ENCODE data around the gene ABCA2.

ABCA2 gene

DNA sequence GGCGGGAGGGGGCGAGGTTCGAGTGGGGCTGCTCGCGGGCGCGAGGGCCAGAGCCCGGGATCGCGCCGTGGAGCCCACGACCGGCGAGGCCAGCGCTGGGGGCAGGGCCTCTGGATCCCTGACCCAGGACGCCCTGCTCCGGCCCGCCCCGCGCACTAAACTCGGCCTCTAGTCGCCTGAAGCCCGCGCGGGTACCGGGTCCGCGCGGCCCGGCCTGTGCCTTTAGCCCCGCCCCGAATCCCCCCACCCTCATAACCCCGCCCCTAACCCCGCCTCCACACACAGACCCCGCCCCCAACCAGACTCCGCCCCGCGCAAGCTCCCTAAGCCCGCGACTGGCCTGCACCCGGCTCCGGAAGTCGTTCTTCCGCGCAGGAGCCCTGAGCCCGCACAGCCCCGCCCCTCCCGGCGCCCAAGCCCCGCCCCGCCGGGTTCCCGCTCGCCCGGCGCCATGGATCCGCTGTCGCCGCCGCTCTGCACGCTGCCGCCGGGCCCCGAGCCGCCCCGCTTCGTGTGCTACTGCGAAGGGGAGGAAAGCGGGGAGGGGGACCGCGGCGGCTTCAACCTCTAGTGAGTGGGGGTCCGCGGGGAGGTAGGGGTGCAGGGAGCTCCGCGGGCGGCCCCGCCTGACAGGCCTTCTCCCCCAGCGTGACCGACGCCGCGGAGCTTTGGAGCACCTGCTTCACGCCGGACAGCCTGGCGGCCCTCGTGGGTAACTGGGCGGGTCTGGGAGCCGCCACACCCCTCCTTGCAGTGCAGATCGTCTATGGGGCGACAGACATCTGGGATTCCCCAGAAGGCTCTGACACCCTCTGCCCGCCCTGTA, 35.8 kb downstream of the ABCA2 start, which contains the start of gene PAXX:
Gene PAXX (plus strand): TSS at position 430 of the 826 bp plus-strand sequence. CDS start 22 bp downstream, at position 452.
- H4K8ac ChIP-seq (ENCODE audit: low read depth, low read length) = no peak within 1 kb of the TSS
- H3K79me1 ChIP-seq (ENCODE audit: low read depth, low read length) = peaks cover 9% of the 10 kb centered on the region
- peak within 1 kb of the TSS; percentile 85 for H4K91ac ChIP-seq (ENCODE audit: low read depth, low read length, poor library complexity)
- peak within 1 kb of the TSS; percentile 96 for H3K9ac ChIP-seq (ENCODE audit: low read depth, low read length, poor library complexity)
- H3K23ac ChIP-seq (ENCODE audit: low read depth, low read length, poor library complexity) = peak within 1 kb of the TSS; percentile 75
- H2BK15ac ChIP-seq (ENCODE audit: low read length) = peak within 1 kb of the TSS; percentile 81
- H2AK5ac ChIP-seq (ENCODE audit: low read depth, low read length) = peak within 1 kb of the TSS; percentile 88
- H2AFZ ChIP-seq (ENCODE audit: low read length) = peak within 1 kb of the TSS; percentile 96
- peak within 1 kb of the TSS; percentile 22 for H2BK12ac ChIP-seq (ENCODE audit: low read length)
- H3K27me3 ChIP-seq (ENCODE audit: control insufficient read depth in 3 of 3, insufficient read depth in 3 of 3, low read depth in 1 of 3, low read length in 3 of 3) = peaks cover 0 to 5% (median 2%) of the 10 kb centered on the region in 3 experiments
- peak within 1 kb of the TSS; percentile 85 for H3K4me2 ChIP-seq (ENCODE audit: insufficient read depth, low read length, poor library complexity, severe bottlenecking)
- no peak within 1 kb of the TSS for H3K27ac ChIP-seq (replicated peaks; ENCODE audit: low read length)
- H3K9me3 ChIP-seq (replicated peaks in 1 of 2; ENCODE audit: control insufficient read depth in 2 of 2, insufficient read depth in 1 of 2, low read depth in 1 of 2, low read length in 2 of 2) = peaks cover 8 to 13% of the 10 kb centered on the region in 2 donors
- peak within 1 kb of the TSS; percentile 85 to 97 for H3K4me3 ChIP-seq (ENCODE audit: low read length in 2 of 2)
- H2BK120ac ChIP-seq (ENCODE audit: low read depth, low read length) = no peak within 1 kb of the TSS
- H3K4me1 ChIP-seq (ENCODE audit: control insufficient read depth in 2 of 2, insufficient read depth in 1 of 2, low read depth in 1 of 2, low read length in 2 of 2) = peaks cover 4 to 18% of the 10 kb centered on the region in 2 donors
- H3K18ac ChIP-seq (ENCODE audit: low read length) = peak within 1 kb of the TSS; percentile 94
- WGBS, 2 donors (ENCODE audit: extremely low coverage in 2 of 2, insufficient read length in 2 of 2, insufficient replicate concordance in 1 of 2) = no CpG with 5 or more reads among the region's 92 CpGs
- DNase-seq (ENCODE audit: low spot score) = peak; percentile 86
- H2BK5ac ChIP-seq (ENCODE audit: low read length) = peak within 1 kb of the TSS; percentile 1
- H3K4ac ChIP-seq (ENCODE audit: low read length) = no peak within 1 kb of the TSS
- H3K14ac ChIP-seq (ENCODE audit: low read length) = peak within 1 kb of the TSS; percentile 75
- peaks cover 6 to 15% of the 10 kb centered on the region in 2 donors for H3K36me3 ChIP-seq (replicated peaks in 1 of 2; ENCODE audit: control insufficient read depth in 2 of 2, insufficient read depth in 2 of 2, low read length in 2 of 2)

- peaks cover 6 to 15% of the 10 kb centered on the region in 2 donors for H3K36me3 ChIP-seq (replicated peaks in 1 of 2; ENCODE audit: control insufficient read depth in 2 of 2, insufficient read depth in 2 of 2, low read length in 2 of 2)
- no peak overlapping the region for H2BK5ac ChIP-seq (ENCODE audit: low read length)
- no peak overlapping the region for H3K18ac ChIP-seq (ENCODE audit: low read length)
- peaks cover 8% of the 10 kb centered on the region for H3K79me1 ChIP-seq (ENCODE audit: low read depth, low read length)
- H2BK12ac ChIP-seq (ENCODE audit: low read length) = no peak overlapping the region
- H3K23ac ChIP-seq (ENCODE audit: low read depth, low read length, poor library complexity) = no peak overlapping the region
- peak overlapping the region; percentile 16 for H2AFZ ChIP-seq (ENCODE audit: low read length)
- H3K9me3 ChIP-seq (replicated peaks in 1 of 2; ENCODE audit: control insufficient read depth in 2 of 2, insufficient read depth in 1 of 2, low read depth in 1 of 2, low read length in 2 of 2) = peaks cover 8 to 13% of the 10 kb centered on the region in 2 donors
- H2BK15ac ChIP-seq (ENCODE audit: low read length) = no peak overlapping the region
- no peak overlapping the region for H4K8ac ChIP-seq (ENCODE audit: low read depth, low read length)
- no peak overlapping the region for H3K14ac ChIP-seq (ENCODE audit: low read length)
- no CpG with 5 or more reads among the region's 10 CpGs for WGBS, 2 donors (ENCODE audit: extremely low coverage in 2 of 2, insufficient read length in 2 of 2, insufficient replicate concordance in 1 of 2)
- H2AK5ac ChIP-seq (ENCODE audit: low read depth, low read length) = no peak overlapping the region
- H3K4me2 ChIP-seq (ENCODE audit: insufficient read depth, low read length, poor library complexity, severe bottlenecking) = no peak overlapping the region
- peaks cover 4 to 8% of the 10 kb centered on the region in 2 donors for H3K4me1 ChIP-seq (ENCODE audit: control insufficient read depth in 2 of 2, insufficient read depth in 1 of 2, low read depth in 1 of 2, low read length in 2 of 2)
- H3K4me3 ChIP-seq (ENCODE audit: low read length in 2 of 2) = no peak overlapping the region
- no peak for DNase-seq (ENCODE audit: low spot score)
- no peak overlapping the region for H3K4ac ChIP-seq (ENCODE audit: low read length)
- H4K91ac ChIP-seq (ENCODE audit: low read depth, low read length, poor library complexity) = no peak overlapping the region
- no peak overlapping the region for H2BK120ac ChIP-seq (ENCODE audit: low read depth, low read length)
- peaks cover 0 to 14% (median 2%) of the 10 kb centered on the region in 3 experiments for H3K27me3 ChIP-seq (ENCODE audit: control insufficient read depth in 3 of 3, insufficient read depth in 3 of 3, low read depth in 1 of 3, low read length in 3 of 3)
- no peak overlapping the region for H3K9ac ChIP-seq (ENCODE audit: low read depth, low read length, poor library complexity)
- no peak overlapping the region for H3K27ac ChIP-seq (replicated peaks; ENCODE audit: low read length)
Observed at GRCh38 chr9:136990242-136990911, 37.7 kb downstream of the ABCA2 start.

- Histone ChIP-seq H2BK120ac (ENCODE audit: low read depth, low read length) (no peak overlapping the region), H3K4me3 (ENCODE audit: low read length in 2 of 2) (no peak overlapping the region), H2BK15ac (ENCODE audit: low read length) (no peak overlapping the region), H3K36me3 (replicated peaks in 1 of 2; ENCODE audit: control insufficient read depth in 2 of 2, insufficient read depth in 2 of 2, low read length in 2 of 2) (peaks cover 3 to 8% of the 10 kb centered on the region in 2 donors), H3K9ac (ENCODE audit: low read depth, low read length, poor library complexity) (no peak overlapping the region), H3K18ac (ENCODE audit: low read length) (no peak overlapping the region), H3K79me1 (ENCODE audit: low read depth, low read length) (peaks cover 7% of the 10 kb centered on the region), H3K27me3 (ENCODE audit: control insufficient read depth in 3 of 3, insufficient read depth in 3 of 3, low read depth in 1 of 3, low read length in 3 of 3) (peaks cover 3 to 29% (median 4%) of the 10 kb centered on the region in 3 experiments), H4K91ac (ENCODE audit: low read depth, low read length, poor library complexity) (no peak overlapping the region), H3K4me1 (ENCODE audit: control insufficient read depth in 2 of 2, insufficient read depth in 1 of 2, low read depth in 1 of 2, low read length in 2 of 2) (peaks cover 4 to 8% of the 10 kb centered on the region in 2 donors), H3K27ac (replicated peaks; ENCODE audit: low read length) (no peak overlapping the region), H2AFZ (ENCODE audit: low read length) (no peak overlapping the region), H3K4ac (ENCODE audit: low read length) (no peak overlapping the region), H4K8ac (ENCODE audit: low read depth, low read length) (no peak overlapping the region), H3K4me2 (ENCODE audit: insufficient read depth, low read length, poor library complexity, severe bottlenecking) (no peak overlapping the region), H3K14ac (ENCODE audit: low read length) (no peak overlapping the region), H2BK5ac (ENCODE audit: low read length) (no peak overlapping the region), H3K23ac (ENCODE audit: low read depth, low read length, poor library complexity) (no peak overlapping the region), H2AK5ac (ENCODE audit: low read depth, low read length) (no peak overlapping the region), H3K9me3 (replicated peaks in 1 of 2; ENCODE audit: control insufficient read depth in 2 of 2, insufficient read depth in 1 of 2, low read depth in 1 of 2, low read length in 2 of 2) (peaks cover 8 to 13% of the 10 kb centered on the region in 2 donors), H2BK12ac (ENCODE audit: low read length) (no peak overlapping the region)
- no CpG with 5 or more reads among the region's 4 CpGs for WGBS, 2 donors (ENCODE audit: extremely low coverage in 2 of 2, insufficient read length in 2 of 2, insufficient replicate concordance in 1 of 2)
- DNase-seq (ENCODE audit: low spot score) = no peak
Observed at GRCh38 chr9:136988872-136989271, 39.2 kb downstream of the ABCA2 start.

GRCh38 chr9:136985853-136986252, 42.2 kb downstream of the ABCA2 start:
- Histone ChIP-seq H3K36me3 (replicated peaks in 1 of 2; ENCODE audit: control insufficient read depth in 2 of 2, insufficient read depth in 2 of 2, low read length in 2 of 2) (no peaks in the 10 kb centered on the region), H3K4ac (ENCODE audit: low read length) (no peak overlapping the region), H2AK5ac (ENCODE audit: low read depth, low read length) (peak overlapping the region; percentile 14), H3K14ac (ENCODE audit: low read length) (peak overlapping the region; percentile 91), H3K9ac (ENCODE audit: low read depth, low read length, poor library complexity) (no peak overlapping the region), H3K4me2 (ENCODE audit: insufficient read depth, low read length, poor library complexity, severe bottlenecking) (peak overlapping the region; percentile 88), H3K27ac (replicated peaks; ENCODE audit: low read length) (no peak overlapping the region), H2BK120ac (ENCODE audit: low read depth, low read length) (no peak overlapping the region), H3K27me3 (ENCODE audit: control insufficient read depth in 3 of 3, insufficient read depth in 3 of 3, low read depth in 1 of 3, low read length in 3 of 3) (peaks cover 4 to 36% (median 30%) of the 10 kb centered on the region in 3 experiments), H2BK12ac (ENCODE audit: low read length) (peak overlapping the region; percentile 31), H2AFZ (ENCODE audit: low read length) (no peak overlapping the region), H3K79me1 (ENCODE audit: low read depth, low read length) (no peaks in the 10 kb centered on the region), H3K9me3 (replicated peaks in 1 of 2; ENCODE audit: control insufficient read depth in 2 of 2, insufficient read depth in 1 of 2, low read depth in 1 of 2, low read length in 2 of 2) (peaks cover 5 to 7% of the 10 kb centered on the region in 2 donors), H2BK5ac (ENCODE audit: low read length) (no peak overlapping the region), H3K23ac (ENCODE audit: low read depth, low read length, poor library complexity) (no peak overlapping the region), H4K8ac (ENCODE audit: low read depth, low read length) (no peak overlapping the region), H3K4me3 (ENCODE audit: low read length in 2 of 2) (no peak overlapping the region), H3K4me1 (ENCODE audit: control insufficient read depth in 2 of 2, insufficient read depth in 1 of 2, low read depth in 1 of 2, low read length in 2 of 2) (peaks cover 0 to 2% of the 10 kb centered on the region in 2 donors), H3K18ac (ENCODE audit: low read length) (peak overlapping the region; percentile 97), H4K91ac (ENCODE audit: low read depth, low read length, poor library complexity) (no peak overlapping the region), H2BK15ac (ENCODE audit: low read length) (peak overlapping the region; percentile 39)
- no peak for DNase-seq (ENCODE audit: low spot score)
- WGBS, 2 donors (ENCODE audit: extremely low coverage in 2 of 2, insufficient read length in 2 of 2, insufficient replicate concordance in 1 of 2) = no CpG with 5 or more reads among the region's 33 CpGs

Data from neuronal stem cell (in vitro differentiated cells).